Activated CD8-positive, alpha-beta memory T cell treated with anti-CD3 and anti-CD28 coated beads, Interleukin-2, amount 50 U/mL, for 1 hour (primary cell): Measurements from ENCODE around the gene SCLY.

Experiments used
- DNase-seq: peaks from one replicate; pipeline ENCODE4 v3.0.0-alpha.2; 2020; ENCODE audit errors: extremely low read depth

The SCLY gene

GRCh38 chr2:238069877-238070276, 9.1 kb downstream of the SCLY start:
- no peak for DNase-seq

DNA sequence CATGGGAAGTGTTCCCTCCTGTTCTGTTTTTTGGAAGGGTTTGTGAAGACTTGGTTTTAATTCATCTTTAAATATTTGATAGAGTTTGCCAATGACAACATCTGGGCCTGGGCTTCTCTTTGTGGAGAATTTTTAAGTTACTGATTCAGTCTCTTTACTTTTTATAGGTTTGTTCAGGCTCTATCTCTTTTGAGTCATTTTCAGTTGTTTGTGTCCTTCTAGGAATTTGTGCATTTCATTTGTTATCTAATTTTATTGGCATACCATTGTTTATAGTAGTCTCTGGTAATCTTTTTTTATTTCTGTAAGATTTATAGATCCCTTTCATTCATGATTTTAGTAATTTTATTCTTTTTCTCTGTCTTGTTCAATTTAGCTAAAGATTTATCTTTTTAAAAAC, 14.6 kb downstream of the SCLY start:
- DNase-seq: no peak

DNA sequence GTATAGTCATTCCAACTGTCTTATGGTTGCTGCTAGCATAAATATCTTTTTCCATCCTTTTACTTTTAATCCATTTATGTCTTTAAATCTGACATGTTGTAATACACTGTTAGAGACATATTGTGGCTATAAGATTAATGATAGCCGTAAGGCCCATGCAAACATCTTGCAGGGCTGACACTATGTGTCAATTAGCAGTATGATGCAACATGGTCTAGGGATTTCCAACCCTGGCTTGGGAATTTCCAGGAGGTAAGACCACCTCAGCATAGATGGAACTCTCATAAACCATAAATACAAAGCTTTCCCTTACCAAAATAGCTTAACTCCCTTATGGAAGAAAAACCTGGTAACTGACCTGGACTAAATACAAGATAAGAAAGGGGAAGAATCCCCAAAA, 16.5 kb downstream of the SCLY start:
- DNase-seq: no peak

GRCh38 chr2:238079874-238080327, 19.1 kb downstream of the SCLY start:
- DNase-seq: no peak

DNA sequence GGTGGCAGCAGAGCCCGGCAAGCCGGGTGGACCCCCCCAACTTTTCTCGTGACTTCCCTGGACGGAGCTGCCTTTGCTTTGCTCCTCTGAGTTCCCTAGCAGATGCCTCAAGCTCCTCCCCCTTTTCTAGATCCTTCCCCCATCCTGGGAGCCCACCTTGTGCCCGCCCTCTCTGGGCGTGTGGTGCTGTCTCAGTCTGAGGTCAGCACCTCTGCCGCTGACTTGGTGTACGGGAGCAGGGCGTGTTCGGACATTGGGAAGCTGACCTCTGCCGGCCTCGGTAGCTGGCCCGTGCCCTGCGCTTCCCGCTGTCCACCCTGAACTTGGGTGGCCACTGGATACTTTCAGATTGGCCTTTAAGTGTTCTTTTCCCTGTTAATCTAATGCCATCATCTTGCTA, 19.7 kb downstream of the SCLY start:
- no peak for DNase-seq

DNA sequence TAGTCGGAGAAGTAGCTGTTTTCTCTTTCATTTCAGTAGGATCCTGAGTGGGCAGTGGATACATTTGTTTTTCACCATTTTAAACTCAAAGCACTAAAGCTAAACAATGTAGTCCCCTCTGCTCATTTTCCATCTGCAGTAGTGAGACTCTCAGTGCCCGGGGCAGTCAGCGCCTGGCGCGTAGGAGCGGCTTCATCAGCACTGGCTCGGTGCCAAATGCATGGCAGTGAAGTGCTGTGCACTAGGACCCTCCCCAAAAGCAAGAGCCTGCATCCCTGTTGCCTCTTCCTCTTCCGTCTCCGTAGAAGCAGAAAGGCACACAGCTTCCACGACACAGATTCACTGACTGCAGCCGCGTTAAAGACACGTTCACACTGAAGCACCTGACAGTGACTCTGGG, 20.3 kb downstream of the SCLY start:
- no peak for DNase-seq

DNA sequence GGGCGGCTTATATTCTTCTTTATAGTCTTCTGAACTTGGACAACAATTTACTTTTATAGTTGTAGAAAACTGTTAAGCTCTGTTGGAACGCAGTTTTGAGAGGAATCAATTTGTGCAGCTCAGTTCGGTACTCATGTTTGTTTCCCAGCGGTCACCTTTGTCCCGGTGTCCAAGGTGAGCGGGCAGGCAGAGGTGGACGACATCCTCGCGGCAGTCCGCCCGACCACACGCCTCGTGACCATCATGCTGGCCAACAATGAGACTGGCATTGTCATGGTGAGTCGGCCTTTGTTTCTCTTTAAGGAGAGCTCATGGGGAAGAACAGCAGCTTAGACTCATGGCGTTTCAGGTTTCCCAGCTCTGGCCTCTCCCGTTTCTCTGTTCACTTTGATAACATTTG, 20.8 kb downstream of the SCLY start:
- no peak for DNase-seq

DNA sequence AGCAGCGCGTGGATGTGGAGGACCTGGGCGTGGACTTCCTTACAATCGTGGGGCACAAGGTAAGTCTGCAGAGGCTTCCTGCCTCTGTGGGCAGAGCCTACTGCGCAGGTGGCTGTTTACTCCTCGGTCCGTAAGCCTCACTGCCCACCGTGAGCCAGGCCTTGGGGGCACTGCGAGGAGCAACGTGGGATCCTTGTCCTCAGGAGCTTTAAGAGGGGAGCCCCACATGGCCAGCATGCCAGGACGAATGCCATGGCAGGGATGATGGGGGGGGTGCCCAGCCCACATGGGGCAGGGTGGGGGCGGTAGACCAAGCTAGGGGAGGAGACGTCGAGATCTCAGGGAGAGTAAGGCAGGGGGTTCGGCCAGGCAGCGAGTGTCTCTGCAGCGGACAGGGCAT, 21.4 kb downstream of the SCLY start:
- no peak for DNase-seq

DNA sequence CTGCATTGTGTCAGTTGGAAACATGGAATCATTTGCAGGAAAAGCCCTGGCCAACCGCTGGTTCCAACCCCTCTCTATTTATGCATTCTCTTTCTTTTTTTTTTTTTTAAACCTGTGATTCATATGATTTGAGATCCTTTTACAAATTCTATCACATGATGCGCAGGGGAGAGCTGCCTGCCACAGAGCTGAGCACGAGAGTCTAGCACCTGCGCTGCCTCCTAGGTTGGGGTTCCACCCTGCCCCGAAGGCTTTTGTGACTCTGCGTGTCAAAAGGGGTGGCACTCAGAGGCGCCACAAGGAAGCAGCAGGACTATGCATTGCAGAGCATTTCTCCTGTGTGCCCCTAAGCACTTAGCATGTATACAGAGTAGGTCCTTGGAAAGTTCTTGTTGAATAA, 22.0 kb downstream of the SCLY start:
- no peak for DNase-seq

GRCh38 chr2:238083919-238084318, 23.1 kb downstream of the SCLY start:
- no peak for DNase-seq

DNA sequence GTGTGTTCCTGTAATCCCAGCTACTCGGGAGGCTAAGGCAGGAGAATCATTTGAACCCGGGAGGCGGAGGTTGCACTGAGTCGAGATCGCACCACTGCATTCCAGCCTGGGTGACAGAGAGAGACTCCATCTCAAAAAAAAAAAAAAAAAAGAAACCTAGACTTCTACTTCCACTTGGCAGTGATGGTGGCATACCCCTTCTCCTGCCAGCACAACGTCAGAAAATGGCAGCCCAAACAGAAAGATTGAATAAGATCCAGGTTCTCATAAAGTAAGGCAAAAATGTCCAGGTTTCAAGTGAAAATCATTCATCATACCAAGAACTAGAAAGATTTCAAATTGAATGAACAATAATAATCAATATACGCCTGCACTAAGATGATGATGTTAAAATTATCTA, 24.0 kb downstream of the SCLY start:
- DNase-seq: no peak

GRCh38 chr2:238085899-238086298, 25.1 kb downstream of the SCLY start:
- no peak for DNase-seq

DNA sequence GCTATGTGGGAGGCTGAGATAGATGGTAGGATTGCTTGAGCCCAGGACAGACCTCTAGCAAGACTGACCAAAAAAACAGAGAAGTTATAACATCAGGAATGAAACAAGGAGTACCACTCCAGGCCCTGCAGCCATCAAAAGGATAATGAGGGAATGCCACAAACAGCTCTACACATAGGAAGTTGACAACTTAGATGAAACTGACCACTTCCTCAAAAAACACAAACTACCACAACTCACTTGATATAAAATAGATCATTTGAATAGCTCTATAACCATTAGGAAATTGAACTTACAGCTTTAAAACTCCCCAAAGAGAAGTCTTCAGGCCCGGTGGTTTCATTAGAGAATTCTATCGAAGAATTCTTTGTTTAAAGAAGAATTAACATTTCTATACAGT, 26.4 kb downstream of the SCLY start:
- no peak for DNase-seq

DNA sequence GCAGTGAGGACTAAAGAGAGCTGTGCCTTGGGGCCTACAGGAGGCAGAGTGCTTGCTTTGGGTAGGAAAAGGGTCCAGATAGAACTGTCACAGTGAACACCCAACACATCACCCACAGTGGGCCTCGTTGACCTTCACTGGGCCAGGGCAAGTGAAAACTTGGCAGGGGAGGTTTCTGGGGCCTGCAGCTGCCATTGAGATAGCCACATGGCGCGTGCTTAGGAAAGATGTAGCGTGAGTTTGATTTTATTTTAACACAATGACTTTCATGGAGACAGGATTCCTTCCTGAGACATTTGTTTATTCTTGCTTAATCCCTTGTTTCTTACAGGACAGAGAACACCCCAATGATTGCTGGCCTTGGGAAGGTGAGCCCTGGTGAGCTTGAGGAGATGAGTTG, 30.1 kb downstream of the SCLY start:
- no peak for DNase-seq

- no peak for DNase-seq
Observed at GRCh38 chr2:238091436-238092060, 30.7 kb downstream of the SCLY start.

DNA sequence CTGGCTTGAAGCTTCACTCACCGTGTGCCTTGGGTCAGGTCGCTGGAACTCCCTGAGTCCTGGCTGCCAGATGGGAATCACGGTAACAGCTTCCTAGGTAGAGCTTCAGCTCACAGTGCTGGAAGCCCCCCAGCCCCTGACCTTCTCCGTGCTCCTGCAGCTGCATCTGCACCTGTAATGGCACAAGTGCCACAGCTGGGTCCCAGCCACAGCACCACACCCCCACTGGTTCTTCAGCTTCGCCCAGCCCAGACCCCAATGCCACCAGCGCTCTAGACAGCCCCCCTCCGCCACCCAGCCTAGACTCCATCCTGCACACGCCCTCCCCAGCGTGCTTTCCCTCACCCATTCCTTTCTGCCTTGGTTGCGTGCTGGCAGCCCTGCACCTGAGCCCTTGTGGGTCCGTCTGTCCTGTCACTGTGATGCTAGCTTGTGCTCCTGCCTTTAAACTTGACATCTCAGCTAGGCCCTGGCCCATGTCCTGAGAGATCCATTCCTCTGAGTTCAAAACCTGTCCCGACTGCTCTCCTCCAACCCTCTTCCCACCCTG, 31.8 kb downstream of the SCLY start:
- DNase-seq: no peak

DNA sequence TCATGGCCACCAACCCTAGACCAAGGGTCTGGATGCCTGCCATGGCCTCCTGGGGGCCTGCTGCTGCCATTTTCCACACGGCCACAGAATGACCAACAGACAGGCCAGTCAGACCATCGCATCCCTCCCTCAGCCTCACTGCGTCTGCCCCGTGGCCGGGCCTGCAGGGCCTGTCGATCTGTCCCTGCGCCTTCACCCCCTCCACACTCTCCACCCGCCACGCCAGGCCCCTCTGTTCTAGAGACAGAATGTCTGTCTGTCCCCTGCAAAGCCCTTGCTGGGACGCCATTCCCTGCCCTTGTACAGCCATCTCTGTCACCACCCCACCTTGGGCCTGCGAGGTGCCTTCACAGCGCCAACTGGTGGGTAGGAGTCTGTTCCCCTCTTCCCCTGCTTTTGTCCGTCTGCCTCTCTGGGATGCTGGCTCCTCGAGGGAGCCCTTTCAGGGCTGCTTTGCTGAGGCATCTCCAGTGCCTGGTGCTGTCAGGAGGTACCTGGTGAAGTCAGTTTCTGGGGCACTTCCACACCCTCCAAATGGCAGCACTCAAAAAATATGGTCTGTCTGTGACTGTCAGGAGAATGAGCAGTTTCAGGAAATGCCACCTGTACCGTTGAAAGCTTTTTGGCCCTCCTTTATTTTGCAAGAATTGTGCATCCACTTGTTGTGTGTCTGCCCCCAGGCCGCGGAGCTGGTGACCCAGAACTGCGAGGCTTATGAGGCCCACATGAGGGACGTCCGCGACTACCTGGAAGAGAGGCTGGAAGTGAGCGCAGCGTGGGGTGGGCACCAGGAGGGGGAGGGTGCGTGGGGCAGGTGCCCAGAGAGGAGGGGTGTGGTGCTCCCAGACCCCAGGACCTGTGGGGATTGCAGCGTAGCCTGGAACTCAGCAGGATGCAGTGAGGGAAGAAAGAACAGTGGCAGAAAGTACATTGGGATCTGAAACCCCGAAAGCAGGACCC, 32.7 kb downstream of the SCLY start:
- DNase-seq: no peak

DNA sequence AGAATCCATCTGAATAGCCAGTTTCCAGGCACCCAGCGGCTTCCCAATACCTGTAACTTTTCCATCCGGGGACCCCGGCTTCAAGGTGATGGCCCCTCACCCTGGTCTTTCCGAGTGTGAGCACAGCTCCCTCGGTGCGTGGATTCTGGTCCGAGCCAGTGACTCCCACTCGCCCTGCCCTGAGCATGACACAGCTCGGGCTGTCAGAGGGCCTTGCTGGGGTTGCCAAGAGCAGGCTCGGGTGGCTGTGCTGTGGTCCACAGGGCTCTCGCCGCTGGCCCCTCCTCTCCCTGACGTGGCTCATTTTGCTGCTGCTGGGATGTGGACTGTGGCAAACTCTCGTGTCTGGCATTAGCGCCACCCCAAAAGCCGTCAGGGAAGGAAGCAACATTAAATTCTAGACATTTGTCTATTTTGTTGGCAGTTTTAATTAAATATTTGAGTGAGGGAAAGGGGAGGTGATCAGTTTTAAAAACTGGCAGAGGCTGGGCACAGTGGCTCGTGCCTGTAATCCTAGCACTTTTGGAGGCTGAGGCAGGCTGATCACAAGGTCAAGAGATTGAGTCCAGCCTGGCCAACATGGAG, 33.7 kb downstream of the SCLY start:
- DNase-seq: no peak

- DNase-seq: no peak
Observed at GRCh38 chr2:238095143-238095542, 34.3 kb downstream of the SCLY start.

GRCh38 chr2:238096311-238097011, 35.7 kb downstream of the SCLY start:
- DNase-seq: no peak

DNA sequence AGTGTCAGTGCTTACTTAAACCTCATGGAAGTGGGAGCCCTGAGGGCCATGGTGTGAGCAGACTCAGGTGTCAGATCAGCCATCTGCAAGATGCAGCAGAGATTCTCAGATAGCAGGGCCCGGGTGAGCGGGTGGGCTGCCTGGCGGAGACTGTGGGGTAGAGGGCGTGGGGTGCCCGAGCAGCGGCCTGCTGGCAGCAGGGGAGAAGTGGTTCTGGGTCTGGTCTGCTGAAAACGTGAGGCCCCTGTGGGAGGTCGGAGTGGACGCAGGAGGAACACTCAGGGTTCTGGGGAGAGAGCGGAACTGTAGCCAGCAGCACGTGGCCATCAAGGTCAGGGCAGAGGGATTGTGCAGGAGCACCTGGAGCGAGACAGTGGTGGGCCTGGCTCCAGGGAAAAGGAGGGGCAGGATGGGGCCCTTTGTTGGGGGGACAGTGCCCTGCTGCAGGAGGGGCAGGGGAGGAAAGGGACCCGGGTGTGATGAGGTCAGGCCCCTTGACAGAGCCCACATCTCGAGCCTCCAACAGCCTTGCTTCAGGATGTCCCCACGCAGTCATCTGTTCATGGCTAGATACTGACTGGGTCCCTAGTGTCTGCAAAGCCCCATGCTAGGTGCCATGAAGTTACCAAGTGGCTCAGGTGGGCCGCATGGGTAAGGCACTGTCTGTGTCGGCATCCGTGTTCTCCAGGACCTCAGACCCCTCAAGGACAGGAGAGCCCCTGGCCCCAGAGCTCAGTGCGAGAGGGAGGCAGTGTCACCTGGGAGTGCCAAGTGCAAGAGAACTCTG, 36.6 kb downstream of the SCLY start:
- DNase-seq: no peak
